ENCODE results near the gene MTNR1A. TPM values are rescaled to one million over a fixed set of nuclear protein-coding genes. Genes with fewer than 3 reads are reported as not detected.

Gene MTNR1A
- not detected for polyA plus RNA-seq (2012; ENCODE audit: insufficient read depth, insufficient read length)

DNA sequence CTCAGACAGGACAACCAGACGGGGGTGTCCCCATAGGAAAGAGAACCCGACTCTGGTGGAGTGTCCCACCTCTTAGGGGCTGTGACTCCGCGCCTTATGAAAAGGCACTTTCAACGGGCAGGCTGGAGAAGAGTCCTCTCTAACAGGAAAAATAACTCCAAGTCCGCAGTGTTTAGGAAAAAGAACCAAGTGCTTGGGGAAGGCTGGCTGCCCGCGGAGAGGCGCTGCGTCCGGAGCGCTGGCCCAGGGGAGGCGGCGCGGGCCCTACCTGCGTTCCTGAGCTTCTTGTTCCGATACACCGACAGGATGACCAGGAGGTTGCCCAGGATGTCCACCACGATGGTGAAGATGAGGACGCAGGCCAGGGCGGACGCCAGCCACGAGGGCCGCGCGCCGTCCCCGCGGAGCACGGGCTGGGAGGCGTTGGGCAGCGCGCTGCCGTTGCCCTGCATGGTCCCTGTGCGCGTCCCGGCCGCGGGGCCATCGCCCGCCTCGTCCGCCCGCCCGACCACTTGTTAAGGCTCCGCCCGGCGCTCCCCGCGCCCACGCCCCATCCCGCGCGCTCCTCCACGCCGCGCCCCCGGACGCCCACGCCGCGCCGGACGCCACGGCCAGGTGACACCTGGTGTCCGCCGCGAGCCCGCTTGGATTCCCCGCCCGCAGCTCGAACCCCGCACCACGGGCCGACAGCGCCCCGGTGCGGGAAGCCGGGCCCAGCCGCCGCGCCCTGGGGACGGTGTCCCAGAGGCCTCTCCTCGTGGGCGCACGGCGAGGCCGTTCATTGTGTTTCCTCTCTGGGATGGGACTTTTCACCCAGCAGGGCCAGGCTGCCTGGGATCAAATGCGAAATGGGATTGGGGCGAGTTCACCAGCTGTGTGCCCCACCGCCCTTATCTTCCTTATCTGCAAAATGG, at the start of gene MTNR1A:
MTNR1A (minus strand) TSS at position 654 of the 914 bp plus-strand sequence; CDS start at position 452, 202 bp downstream.
- DNase-seq (ENCODE audit: low read depth, low spot score) = no peak
- H3K4me3 ChIP-seq (ENCODE audit: low read length) = no peak within 1 kb of the TSS

DNA sequence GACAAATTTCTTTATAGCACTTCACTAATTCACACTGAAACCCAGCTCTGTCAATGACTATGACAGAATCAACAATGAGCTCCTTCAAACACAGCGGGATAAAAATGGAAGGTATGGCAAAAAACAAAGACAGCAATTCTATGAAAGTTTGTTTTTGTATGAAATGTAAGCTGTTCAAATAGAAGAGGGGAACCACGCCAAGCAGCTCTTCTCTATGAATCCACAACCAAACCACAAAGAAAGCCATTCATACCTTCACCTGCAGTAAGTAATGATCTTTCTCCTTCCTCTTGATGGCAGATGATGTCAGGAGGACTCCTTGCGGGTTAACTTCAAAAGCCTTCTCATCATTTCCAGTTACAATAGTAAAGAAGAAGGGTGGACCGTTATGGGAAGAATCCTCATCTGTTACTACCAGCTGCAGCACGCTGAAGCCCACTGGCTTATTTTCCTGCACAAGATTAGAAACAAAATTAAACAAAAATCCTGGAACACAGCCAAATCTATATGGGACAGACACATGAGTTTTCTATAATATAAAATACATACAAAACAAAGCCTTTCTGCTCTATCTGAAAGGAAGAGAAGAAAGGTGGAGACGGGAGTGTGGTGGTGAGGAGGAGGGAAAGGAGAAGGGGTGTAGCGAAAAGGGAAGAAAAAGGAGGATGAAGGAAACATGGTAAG, 48.9 kb upstream of the MTNR1A start:
- peak overlapping the region; percentile 16; the same call in 1 of the 2 replicates for H3K4me3 ChIP-seq (ENCODE audit: low read length)
- peak; percentile 92 for DNase-seq (ENCODE audit: low read depth, low spot score)

DNA sequence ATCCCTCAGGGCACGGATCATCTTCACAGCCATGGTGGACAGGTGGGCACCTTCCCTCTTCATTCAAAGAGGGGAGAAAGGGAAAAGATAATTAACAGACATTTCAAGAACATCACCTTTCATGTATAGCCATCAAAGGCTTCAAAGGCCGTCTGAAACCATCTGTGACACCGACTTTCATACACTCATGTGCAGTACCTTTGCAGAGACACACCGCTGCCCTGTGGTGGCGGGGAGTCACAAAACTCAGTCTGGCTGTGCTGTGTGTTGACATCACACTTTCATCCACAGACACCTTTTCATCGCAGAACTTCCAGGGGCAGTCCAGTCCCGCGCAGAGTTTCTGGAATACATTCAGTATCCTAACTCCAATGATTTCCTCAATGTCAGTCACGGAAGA, 47.6 kb upstream of the MTNR1A start:
- DNase-seq (ENCODE audit: low read depth, low spot score) = peak; percentile 77

DNA sequence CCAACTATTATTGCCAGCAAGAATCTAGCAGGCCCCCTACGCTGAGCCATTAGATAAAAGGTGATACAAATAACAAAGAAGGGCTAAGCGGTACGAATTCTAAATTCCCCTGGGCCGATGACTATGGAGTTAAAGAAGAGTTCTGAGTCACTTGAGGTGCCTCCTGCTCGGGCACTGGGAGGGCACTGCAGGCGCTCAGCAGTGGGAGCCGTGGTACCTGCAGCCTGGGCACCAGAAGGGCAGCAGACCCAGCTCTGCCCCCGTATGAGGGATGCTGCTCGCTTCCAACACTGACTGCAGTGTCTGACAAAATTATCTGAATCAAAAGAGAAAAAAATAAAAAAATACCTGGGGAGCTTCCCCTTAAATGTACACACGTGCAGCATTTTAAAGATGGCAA, 44.1 kb upstream of the MTNR1A start:
- no peak for DNase-seq (ENCODE audit: low read depth, low spot score)
- no peak overlapping the region for H3K4me3 ChIP-seq (ENCODE audit: low read length)

More for the DNA sequence above, 47.6 kb upstream of the MTNR1A start:
- H3K4me3 ChIP-seq (ENCODE audit: low read length) = peak overlapping the region; percentile 27

DNA sequence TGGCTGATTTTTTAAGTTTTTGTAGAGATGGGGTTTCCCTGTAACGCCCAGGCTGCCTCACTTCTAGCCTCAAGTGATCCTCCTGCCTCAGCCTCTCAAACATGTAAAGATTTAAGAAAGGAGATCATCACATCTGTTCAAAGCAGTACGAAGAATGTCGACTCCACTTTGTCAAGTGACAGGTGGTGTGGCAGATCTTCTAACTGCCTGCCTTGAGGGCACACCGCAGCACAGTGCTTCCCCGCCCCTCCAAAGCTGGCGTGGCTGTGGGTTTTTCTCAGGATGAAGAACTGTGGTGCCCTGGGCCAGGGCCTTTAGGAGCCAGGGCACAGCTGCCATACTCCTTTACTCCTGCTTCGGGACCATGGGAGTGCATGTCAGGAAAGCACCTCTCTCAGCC, 43.3 kb upstream of the MTNR1A start:
- peak; percentile 96 for DNase-seq (ENCODE audit: low read depth, low spot score)
- peak overlapping the region; percentile 27 for H3K4me3 ChIP-seq (ENCODE audit: low read length)

DNA sequence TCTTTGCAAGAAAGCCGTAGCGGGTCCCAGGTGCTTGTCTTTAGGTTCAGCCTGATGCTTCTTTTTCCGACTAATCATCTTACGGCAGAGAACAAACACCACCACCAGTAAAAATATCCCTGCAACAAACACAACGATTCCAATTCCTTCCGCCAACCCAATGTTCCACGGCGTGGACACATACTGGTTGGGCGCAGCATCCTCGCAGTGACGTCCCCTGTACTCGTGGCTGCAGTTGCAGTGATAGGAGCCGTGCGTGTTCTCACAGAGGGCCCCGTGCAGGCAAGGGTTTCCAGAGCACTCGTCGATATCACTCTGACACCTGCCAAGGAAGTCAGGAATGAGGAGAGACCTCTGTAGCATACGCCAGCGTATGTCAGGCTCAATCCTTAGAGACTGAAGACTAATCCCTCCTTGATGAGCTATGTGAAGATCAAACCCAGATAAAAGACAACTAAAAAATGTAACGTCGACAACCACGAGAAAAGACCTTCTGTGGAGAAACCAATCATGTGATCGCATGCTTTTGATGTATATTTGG, 41.6 kb upstream of the MTNR1A start:
- H3K4me3 ChIP-seq (ENCODE audit: low read length) = peak overlapping the region; percentile 68
- peak; percentile 81 for DNase-seq (ENCODE audit: low read depth, low spot score)

DNA sequence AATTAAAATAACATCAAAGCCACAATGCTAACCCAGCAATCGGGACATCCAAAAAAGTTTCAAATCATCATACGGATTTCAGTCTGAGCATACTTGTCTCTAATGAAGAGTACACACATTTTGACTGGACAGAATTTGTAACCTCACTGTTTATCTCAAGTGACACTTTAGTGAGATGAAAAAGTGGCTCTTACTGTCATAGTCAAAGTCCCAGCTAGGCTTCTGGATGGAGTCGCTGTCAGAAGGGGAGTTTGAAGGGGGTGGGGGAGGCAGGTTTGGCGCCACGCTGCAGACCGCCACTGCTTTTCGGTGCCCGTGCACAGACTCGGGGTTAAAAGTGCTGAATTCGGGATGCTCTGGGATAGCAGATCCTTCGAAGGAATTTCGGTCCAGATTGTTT, 41.0 kb upstream of the MTNR1A start:
- peak; percentile 57 for DNase-seq (ENCODE audit: low read depth, low spot score)

DNA sequence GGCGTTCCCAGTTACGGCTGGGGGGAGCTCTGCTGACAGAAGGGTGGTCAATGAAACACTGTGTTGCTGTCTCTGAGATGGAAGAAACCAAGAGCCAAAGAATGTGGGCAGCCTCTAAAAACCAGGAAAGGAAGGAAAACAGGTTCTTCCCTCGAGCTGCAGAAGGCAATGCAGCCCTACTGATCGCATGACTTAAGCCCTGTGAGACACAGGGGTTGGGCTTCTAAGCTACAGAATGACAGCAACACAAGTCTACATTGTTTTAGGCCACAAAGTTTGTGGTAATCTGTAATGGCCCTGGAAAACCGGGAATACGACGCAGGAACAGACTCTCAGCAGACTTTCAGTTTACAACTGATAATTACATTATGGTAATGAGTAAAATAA, 38.2 kb upstream of the MTNR1A start:
- peak; percentile 56 for DNase-seq (ENCODE audit: low read depth, low spot score)
- H3K4me3 ChIP-seq (ENCODE audit: low read length) = peak overlapping the region; percentile 43

More for the DNA sequence above, 41.0 kb upstream of the MTNR1A start:
- H3K4me3 ChIP-seq (ENCODE audit: low read length) = peak overlapping the region; percentile 68

DNA sequence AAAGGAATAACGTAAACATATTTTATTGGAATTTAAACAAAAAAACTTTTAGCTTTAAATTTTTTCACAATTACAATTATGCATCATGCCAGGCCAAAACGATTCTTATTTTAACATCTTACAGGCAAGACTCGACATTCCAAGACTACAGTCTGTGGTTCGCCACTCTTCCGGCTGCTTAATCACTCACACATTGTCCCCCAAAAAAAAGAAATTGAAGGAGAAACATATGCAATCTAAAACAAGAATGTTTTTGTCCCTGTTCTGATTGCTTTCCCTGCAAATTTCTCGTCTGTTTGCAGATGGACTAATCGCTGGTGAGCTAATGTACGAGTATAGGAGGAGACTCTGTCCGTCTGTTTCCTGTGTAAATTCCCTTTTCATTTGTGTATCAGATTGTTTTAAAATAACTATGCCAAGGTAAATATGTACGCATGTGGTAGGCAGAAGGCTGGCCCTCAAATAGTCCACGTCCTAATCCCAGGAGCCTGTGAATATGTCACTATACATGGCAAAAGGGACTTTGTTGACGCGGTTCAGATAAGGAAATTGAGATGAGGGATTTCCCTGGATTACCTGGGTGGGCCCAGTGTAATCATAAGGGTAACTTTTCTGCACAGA, 37.7 kb upstream of the MTNR1A start:
- peak overlapping the region; percentile 43 for H3K4me3 ChIP-seq (ENCODE audit: low read length)
- DNase-seq (ENCODE audit: low read depth, low spot score) = peak; percentile 76

DNA sequence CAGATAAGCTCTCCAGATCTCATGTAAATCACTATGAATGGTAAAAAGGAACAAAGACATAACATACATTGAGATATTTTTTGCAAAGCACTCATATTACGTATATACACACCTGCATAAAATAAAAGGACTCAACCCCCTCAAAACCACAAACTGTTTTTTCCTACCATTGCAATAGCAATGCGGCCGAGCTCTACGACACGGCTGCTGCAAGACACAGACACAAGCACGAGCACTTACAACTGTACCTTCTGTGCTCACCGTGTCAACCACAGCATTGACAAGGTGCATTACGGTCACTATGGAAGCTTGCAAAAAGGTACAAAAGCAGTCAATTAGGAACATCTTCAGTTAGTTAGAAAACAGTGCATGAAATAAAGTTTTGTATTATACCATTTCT, 37.1 kb upstream of the MTNR1A start:
- peak overlapping the region; percentile 43 for H3K4me3 ChIP-seq (ENCODE audit: low read length)
- peak; percentile 99 for DNase-seq (ENCODE audit: low read depth, low spot score)

DNA sequence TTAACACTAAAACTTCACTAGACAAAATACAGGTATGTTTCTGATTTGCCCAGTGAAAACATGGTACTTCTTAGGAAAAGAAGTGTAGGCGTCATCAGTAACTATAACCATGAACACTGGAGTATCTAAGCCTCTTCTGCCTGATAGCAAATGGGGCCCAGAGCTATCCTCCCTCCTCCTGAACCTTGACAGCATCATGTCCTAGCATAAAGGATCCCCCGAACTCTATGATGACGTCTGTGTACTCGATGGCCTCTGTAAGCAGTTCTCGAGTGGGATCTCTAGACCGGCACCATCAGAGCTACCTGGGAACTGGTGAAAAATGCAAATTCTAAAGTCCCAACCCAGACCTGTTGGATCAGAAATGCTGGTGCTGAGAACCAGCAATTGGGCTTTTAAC, 36.3 kb upstream of the MTNR1A start:
- DNase-seq (ENCODE audit: low read depth, low spot score) = peak; percentile 51
- H3K4me3 ChIP-seq (ENCODE audit: low read length) = peak overlapping the region; percentile 43

DNA sequence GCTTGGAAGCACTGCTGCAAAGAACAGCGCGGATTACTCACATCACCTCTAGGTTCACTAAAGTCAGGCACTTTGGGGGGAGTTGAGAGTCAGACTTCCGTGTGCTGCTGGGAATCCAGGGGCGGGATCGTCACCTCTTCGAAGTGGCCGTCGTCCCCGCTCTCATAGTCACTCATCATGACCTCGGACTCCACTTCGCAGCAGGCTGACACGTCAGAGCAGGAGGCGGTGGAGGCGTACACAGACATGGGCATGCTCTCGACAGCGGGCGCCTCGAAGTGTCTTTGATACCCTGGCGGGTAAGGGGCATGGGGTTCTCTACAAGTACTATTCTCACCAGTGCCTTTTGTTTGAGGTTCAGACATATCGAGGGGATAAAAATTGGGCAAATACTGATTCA, 33.1 kb upstream of the MTNR1A start:
- no peak for DNase-seq (ENCODE audit: low read depth, low spot score)

DNA sequence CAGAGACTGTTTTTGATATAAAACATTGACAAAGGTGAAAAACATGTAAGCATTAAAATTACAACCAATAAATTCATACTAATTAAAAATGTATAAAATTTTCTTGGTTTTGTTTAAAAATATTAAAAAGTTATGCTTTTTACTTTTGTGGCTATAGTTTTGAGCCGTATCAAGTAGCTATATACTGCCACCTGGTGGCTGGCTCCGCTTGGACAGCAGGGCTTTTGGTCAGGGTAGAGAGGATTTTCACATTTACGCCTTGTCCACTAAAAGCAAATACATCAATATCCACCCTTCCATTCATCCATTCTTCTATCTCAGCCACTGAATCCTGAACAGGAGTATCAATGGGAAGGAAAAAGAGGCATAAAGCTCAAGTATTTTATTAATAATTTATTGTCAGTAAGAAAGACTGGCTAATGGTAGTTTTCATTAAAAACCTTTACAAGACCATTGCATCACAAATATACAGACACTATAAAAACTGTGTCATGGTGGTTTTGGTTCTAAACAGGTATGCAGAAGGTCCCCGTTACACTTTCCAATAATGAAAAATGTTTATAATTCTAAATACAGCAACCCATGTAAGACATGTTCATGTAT, 32.1 kb upstream of the MTNR1A start:
- peak; percentile 41 for DNase-seq (ENCODE audit: low read depth, low spot score)
- H3K4me3 ChIP-seq (ENCODE audit: low read length) = no peak overlapping the region

More for the DNA sequence above, 33.1 kb upstream of the MTNR1A start:
- H3K4me3 ChIP-seq (ENCODE audit: low read length) = no peak overlapping the region

DNA sequence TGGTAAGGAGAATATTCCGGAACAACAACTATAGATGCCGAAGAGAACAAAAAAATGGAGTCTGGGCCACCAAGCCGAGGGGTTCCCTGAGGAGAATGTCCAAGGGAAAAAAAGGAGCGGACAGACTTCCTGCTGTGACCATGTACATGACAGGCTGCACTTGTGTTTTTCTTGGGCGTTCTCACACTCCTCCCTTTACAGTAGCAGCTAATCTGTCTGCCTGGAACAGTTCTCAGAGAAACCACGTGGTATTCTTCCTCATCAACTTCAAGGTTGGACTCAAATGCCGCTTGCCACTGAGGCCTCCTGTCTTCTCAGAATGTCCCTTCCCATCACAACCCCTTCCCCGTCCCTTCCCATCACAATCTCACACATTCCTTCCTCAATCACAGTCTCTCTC, 30.8 kb upstream of the MTNR1A start:
- H3K4me3 ChIP-seq (ENCODE audit: low read length) = no peak overlapping the region
- no peak for DNase-seq (ENCODE audit: low read depth, low spot score)

DNA sequence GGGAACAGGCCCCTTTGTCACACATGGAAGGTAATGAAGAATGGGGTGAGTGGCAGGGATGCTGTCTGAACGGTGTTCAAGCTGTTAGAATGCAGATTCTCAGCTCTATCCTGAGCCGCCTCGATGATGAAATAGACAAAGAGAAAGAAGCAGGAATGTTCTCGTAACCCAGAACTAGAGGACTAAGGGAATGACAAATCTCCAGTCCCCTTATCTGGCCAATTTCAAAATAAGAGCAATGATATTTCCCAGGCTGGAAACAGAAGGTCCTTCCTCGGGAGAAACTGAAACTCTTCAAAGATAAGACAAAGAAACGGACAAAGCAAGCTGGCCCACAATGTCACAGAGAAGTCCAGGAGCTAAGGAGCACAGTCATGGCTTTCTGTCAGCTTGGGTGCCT, 29.5 kb upstream of the MTNR1A start:
- no peak overlapping the region for H3K4me3 ChIP-seq (ENCODE audit: low read length)
- no peak for DNase-seq (ENCODE audit: low read depth, low spot score)

DNA sequence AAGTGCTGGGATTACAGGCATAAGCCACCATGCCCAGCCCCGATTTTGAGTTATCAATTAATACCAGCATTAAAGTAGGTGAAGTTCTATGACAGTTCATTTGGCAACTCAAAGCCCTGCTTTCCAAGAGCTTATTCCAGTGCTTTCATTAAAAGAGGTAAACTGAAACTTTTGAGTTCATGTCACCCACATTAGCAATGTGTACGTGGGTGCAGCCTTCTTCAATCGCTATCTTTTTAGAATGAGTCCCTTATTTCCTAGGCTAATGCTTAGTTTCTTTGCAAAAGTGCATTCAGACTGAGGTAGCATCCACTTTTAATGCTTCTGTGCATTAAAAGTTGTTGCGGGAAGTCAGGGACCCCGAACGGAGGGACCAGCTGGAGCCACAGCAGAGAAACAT, 26.1 kb upstream of the MTNR1A start:
- no peak for DNase-seq (ENCODE audit: low read depth, low spot score)
- no peak overlapping the region for H3K4me3 ChIP-seq (ENCODE audit: low read length)

DNA sequence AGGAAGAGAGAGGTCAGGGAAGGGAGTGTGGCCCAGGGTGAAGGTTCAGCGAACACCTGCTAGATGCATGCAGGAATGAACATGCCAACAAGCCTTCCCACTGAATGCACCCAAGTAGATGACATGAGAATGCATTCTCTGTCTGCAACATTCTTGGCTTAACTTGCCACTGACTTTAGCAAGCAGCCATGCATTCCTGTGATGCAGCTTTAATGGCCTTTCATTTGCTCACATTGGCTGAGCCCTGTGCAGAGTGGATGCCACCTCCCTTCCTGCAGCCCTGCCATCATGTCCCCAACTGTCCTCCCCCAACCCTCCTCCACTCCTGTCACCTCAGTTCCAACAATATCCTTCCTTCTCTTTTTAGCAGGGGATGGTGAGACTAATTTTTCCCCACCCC, 25.3 kb upstream of the MTNR1A start:
- no peak for DNase-seq (ENCODE audit: low read depth, low spot score)
- H3K4me3 ChIP-seq (ENCODE audit: low read length) = no peak overlapping the region

DNA sequence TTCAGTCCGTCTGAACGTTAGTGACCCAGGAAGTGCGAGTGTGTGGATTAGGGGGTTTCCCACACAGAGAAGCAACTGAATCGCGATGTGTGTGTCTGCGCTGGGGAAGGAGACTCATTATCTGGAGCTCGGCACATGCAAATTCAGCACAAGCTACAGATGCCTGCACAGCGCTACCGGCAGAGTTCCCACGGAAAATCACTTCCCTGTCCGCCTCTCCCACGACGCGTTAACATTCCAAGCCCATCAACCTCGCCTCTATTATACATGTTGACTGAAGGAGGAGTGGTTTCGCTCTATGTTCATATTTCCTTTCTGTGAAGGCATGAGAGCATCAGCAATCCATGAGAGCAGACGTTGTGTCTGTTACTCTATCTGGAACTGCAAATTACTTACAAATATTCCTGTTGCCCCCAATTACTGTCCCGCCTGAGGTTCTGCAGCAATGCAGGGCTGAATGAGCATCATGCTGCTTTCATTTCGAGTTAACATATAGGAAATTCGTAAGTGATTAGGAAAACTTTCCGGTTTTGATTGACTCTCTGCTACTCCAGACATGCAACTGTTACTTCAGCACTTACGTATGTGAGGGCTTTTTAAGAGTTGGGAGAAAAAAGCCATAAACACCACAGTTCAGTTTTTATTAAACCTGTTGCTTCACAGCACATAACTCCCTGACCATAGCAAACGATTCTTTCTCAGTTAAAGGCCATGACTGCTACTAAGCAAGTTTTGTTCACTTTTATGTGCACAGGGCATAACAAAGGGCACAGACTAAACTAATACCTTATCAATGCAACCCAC, 15.0 kb upstream of the MTNR1A start:
- no peak overlapping the region for H3K4me3 ChIP-seq (ENCODE audit: low read length)
- DNase-seq (ENCODE audit: low read depth, low spot score) = no peak

Measured in Jurkat, Clone E6-1 (cell line).